ENCODE results near the gene FAM222A. TPM values are rescaled to one million over a fixed set of nuclear protein-coding genes. Genes with fewer than 3 reads are reported as not detected.

FAM222A gene
- total RNA-seq, 4 donors from 2014 or later: 0.54 to 3.7 (median 0.92) TPM

DNA sequence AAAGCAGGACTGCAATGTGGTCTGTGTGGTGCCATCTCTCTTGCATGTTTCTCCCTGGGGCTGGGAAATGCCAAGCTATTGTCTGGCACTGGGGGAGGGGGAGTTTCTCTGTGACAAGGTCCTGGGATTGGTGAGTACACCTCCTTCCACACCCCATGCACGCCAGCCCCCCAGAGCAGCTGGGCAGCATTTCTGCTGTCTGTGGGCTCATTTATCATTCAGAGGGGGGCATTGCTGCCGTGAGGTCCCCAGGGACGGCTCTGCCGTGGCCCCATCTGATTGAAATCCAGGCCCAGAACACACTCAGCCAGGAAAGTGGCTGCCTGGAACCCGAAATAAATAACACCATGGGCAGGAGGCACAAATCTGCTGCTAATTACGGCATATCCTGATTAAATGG lies 12.6 kb upstream of the FAM222A start:
- Histone ChIP-seq H3K27me3 (peaks cover 15% of the 10 kb centered on the region), H3K9me3 (no peaks in the 10 kb centered on the region), H3K36me3 (no peaks in the 10 kb centered on the region), H3K27ac (no peak overlapping the region), H3K4me1 (peaks cover 0 to 3% (median 0%) of the 10 kb centered on the region in 3 donors), H3K4me3 (no peak overlapping the region)
- TF ChIP-seq, protein P1, sequence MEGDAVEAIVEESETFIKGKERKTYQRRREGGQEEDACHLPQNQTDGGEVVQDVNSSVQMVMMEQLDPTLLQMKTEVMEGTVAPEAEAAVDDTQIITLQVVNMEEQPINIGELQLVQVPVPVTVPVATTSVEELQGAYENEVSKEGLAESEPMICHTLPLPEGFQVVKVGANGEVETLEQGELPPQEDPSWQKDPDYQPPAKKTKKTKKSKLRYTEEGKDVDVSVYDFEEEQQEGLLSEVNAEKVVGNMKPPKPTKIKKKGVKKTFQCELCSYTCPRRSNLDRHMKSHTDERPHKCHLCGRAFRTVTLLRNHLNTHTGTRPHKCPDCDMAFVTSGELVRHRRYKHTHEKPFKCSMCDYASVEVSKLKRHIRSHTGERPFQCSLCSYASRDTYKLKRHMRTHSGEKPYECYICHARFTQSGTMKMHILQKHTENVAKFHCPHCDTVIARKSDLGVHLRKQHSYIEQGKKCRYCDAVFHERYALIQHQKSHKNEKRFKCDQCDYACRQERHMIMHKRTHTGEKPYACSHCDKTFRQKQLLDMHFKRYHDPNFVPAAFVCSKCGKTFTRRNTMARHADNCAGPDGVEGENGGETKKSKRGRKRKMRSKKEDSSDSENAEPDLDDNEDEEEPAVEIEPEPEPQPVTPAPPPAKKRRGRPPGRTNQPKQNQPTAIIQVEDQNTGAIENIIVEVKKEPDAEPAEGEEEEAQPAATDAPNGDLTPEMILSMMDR (IDR thresholded peaks at IDR 0.05): no peak
- TF ChIP-seq POLR2A (IDR thresholded peaks at IDR 0.05): no peak
- TF ChIP-seq POLR2AphosphoS5 (IDR thresholded peaks at IDR 0.05): no peak
- no peak for TF ChIP-seq EP300 (IDR thresholded peaks at IDR 0.05)
- 50% methylated on average over 1 of the region's 6 CpGs; no CpG with 5 or more reads in 1 of the 2 donors for WGBS, 2 donors (ENCODE audit: low coverage in 1 of 2)
- ATAC-seq: no peak

DNA sequence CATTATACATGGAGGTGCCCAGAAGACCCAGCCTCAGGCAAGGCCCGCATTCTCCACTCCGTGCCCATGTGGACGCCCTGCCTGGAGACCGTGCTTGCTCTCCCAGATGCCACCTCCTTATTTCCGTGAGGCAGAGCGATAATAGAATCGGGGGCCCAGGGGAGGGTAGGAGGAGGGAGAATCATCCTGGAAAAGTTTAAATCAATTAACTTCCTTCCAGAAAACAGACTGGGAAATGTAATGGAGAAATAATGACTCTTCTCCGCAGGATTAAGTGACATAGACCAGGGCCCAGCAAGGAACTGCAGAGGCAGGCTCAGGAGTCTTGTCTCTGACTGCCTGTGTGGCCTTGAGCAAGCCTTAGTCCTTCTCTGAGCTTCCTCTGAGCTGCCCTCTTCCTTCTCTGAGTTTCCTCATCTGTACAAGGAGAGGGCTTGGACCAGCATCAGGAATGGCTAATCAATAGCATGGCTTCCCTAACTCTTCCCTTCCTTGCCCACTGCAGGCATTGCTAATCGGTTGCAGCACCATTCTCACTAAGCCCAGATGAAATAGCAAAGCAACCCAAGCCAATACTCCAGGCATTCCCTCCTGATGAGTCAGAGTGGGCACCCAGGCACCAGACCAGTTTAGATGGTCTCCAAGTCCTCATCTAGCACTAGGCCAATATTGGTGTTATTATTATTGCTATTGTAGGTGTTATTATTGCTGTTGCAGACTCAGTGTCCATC lies 11.3 kb upstream of the FAM222A start:
- Histone ChIP-seq H3K27ac (no peak overlapping the region), H3K36me3 (no peaks in the 10 kb centered on the region), H3K27me3 (peaks cover 27% of the 10 kb centered on the region), H3K4me1 (no peaks in the 10 kb centered on the region), H3K9me3 (no peaks in the 10 kb centered on the region), H3K4me3 (no peak overlapping the region)
- no peak for ATAC-seq
- TF ChIP-seq EP300 (IDR thresholded peaks at IDR 0.05): no peak
- no peak for TF ChIP-seq POLR2A (IDR thresholded peaks at IDR 0.05)
- TF ChIP-seq, protein P1 (IDR thresholded peaks at IDR 0.05): no peak
- TF ChIP-seq POLR2AphosphoS5 (IDR thresholded peaks at IDR 0.05): no peak
- 68 to 82% methylated on average over 3 to 8 of the region's 9 CpGs for WGBS, 2 donors (ENCODE audit: low coverage in 1 of 2)

DNA sequence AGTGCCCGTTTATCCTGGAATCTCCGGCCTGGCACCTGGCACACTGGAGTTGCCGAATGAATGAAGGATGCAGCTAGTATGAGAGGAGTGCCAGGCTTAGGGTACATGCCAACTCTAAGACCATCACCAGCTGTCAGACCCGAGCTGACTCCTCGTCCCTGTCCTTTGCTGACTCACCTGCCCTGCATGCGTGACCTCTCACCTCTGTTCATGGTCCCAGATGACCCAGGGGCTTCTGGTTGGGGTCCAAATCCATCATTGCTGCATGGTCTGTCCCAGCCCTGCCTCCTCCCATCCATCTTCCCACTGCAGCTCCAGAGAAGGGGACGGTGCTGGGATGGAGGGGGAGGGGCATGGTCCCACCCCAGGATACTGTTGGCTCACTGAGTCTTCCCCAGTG lies 9.9 kb upstream of the FAM222A start:
- no peaks in the 10 kb centered on the region for H3K4me1 ChIP-seq
- no peak overlapping the region for H3K4me3 ChIP-seq
- peaks cover 41% of the 10 kb centered on the region for H3K27me3 ChIP-seq
- no peak for ATAC-seq
- TF ChIP-seq POLR2AphosphoS5 (IDR thresholded peaks at IDR 0.05) (no peak), POLR2A (IDR thresholded peaks at IDR 0.05) (no peak), EP300 (IDR thresholded peaks at IDR 0.05) (no peak)
- TF ChIP-seq, protein P1 (IDR thresholded peaks at IDR 0.05): no peak
- 100% methylated on average over 1 of the region's 7 CpGs; no CpG with 5 or more reads in 1 of the 2 donors for WGBS, 2 donors (ENCODE audit: low coverage in 1 of 2)
- no peaks in the 10 kb centered on the region for H3K9me3 ChIP-seq
- no peaks in the 10 kb centered on the region for H3K36me3 ChIP-seq
- H3K27ac ChIP-seq: no peak overlapping the region

DNA sequence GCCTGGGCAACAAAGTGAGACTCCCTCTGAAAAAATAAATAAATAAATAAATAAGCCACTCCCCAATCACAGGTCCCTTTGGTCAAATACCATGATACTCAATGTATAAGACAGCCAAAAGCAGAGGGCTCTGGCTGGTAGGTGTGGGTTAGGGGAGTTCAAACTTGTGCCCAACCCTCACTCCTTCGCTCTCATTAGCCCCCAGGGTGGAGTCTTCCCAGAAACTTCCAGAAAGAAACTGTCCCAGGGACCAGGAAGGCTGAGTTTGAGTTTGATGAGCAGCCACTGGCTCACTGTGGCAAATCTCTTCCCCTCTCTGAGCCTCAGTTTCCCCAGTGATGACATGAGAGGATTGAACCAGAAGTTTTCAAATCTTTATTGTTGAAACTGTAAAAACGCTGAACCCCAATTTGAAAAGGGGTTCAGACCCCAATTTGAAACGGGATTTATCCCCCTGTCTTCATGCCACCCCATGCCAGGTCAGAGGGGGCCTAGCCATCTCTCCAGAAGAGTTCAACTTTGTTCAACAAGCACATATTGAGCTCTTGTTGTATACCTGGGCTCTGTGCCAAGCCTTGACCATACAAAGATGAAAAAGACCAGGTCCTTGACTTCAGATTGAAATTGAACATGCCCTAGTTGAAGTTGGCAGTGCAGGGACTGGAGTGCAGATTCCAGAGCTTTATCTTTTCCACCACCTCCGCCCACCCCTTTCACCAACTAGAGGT lies 9.1 kb upstream of the FAM222A start:
- Histone ChIP-seq H3K4me1 (no peaks in the 10 kb centered on the region), H3K4me3 (no peak overlapping the region), H3K27me3 (peaks cover 50% of the 10 kb centered on the region), H3K9me3 (no peaks in the 10 kb centered on the region), H3K36me3 (no peaks in the 10 kb centered on the region), H3K27ac (no peak overlapping the region)
- WGBS, 2 donors (ENCODE audit: low coverage in 1 of 2): 78 to 94% methylated on average over 2 to 4 of the region's 4 CpGs
- TF ChIP-seq POLR2A (IDR thresholded peaks at IDR 0.05) (no peak), EP300 (IDR thresholded peaks at IDR 0.05) (no peak), POLR2AphosphoS5 (IDR thresholded peaks at IDR 0.05) (no peak)
- TF ChIP-seq, protein P1 (IDR thresholded peaks at IDR 0.05): no peak
- no peak for ATAC-seq

Data from gastroesophageal sphincter (tissue), 4 donors.